Amniotic epithelial cell (primary cell): ENCODE measurements around the gene ZNF236.
"Not testable (repeated sequence)": the region's sequence is repeated elsewhere in the genome, so short reads cannot be mapped to it uniquely, and the experiment has no call there.

Experiments used
- DNase-seq: peaks from one replicate; pipeline ENCODE4 v3.0.0-alpha.2; 2010; ENCODE audit warnings: low read depth

Gene ZNF236

DNA sequence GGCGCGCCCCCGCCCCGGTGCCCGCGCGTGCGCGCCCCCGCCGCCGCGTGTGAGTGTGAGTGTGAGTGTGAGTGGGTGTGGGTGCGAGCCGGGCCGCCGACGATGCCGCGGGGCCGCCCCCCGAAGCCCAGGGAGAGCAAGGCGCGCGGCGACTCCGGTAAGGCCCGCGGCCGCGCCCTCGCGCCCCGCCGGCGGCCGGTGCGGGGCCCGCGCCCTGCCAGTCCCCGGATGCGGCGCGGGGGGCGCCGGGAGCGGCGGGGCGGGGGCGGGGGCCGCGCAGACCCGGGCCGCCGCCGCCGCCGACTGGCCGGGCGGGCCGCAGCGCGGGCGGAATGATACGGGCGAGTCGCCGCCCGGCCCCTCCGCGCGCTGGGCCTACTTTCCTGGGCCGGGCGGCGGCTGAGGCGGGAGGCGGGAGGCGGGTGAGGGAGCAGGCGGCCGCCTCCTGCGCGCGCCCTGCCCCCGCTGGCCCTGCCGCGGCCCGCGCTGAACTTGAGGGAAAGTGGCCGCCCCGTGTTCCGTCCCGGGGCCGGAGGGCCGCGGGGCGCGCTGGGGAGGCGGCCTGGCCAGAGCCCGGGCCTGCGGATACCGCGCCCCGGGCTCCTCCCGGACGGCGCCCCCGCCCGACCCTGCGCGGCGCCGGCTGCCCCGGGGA, at the start of gene ZNF236:
Gene ZNF236 (plus strand): TSS at position 52 of the 655 bp plus-strand sequence. CDS start 51 bp downstream, at position 103.
- peak; percentile 78 for DNase-seq

DNA sequence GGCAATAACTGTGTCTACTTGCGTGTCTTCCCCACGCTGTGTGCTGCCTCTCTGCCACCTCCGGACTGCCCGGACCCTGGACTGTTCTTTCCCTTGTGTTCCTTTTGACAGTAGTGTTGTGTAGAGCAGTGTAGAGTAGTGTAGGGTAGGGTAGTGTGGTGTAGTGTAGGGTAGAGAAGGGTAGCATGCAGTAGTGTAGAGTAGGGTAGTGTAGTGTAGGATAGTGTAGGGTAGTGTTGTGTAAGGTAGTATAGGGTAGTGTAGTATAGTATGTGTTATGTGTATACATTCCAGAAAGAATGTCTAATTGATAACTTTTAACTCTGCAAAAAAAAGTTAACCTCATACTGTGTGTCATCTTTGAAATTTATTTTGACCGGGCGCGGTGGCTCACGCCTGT, 49.7 kb upstream of the ZNF236 start:
- no peak for DNase-seq

DNA sequence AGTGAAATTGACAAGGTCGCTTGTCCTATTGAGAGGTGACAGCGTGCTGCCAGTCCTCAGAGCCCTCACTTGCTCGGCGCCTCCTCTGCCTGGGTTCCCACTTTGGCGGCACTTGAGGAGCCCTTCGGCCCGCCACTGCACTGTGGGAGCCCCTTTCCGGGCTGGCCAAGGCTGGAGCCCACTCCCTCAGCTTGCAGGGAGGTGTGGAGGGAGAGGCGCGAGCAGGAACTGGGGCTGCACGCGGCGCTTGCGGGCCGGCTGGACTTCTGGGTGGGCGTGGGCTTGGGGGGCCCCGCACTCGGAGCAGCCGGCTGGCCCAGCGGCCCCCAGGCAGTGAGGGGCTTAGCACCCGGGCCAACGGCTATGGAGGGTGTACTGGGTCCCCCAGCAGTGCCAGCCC, 45.3 kb upstream of the ZNF236 start:
- DNase-seq = not testable (repeated sequence)

GRCh38 chr18:76783786-76784484, 38.4 kb upstream of the ZNF236 start:
- no peak for DNase-seq

DNA sequence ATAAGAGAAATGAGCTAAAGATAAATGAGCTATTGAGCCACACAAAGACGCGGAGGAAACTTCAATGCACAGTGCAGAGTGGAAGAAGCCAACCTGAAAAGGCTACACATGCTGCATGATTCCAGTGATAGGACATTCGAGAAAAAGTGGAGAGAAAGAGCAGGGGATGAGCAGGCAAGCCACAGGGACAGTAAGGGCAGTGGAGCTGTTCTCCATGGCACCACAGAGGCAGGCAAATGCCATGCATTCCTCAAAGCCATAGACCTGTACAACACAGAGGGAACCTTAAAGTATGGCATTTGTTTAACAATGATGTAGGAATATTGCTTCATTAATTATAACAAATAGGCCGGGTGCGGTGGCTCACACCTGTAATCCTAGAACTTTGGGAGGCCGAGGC, 36.5 kb upstream of the ZNF236 start:
- no peak for DNase-seq

DNA sequence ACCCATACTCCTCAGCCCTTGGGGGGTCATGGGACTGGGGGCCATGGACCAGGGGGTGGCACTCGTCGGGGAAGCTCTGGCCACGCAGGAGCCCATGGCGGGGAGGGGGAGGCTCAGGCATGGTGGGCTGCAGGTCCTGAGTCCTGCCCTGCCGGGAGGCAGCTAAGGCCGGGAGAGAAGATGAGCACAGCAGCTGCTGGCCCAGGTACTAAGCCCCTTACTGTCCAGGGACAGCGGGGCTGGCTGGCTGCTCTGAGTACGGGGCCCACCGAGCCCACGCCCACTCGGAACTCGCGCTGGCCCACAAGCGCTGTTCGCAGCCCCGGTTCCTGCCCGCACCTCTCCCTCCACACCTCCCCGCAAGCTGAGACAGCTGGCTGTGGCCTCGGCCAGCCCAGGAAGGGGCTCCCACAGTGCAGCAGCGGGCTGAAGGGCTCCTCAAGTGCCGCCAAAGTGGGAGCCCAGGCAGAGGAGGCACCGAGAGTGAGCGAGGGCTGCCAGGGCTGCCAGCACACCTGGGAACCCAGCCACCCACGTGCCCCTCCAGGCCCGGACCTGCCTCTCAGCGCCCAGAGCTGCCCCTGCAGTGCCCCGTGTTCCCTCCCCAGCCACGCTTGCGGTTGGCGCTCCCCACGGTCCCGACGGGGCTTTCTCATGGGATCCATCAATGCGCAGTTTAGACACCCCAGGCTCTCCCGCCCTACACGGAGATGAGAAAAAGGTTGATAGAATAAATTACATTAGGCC, 33.6 kb upstream of the ZNF236 start:
- no peak for DNase-seq

- no peak for DNase-seq
Observed at GRCh38 chr18:76791106-76791505, 31.3 kb upstream of the ZNF236 start.

DNA sequence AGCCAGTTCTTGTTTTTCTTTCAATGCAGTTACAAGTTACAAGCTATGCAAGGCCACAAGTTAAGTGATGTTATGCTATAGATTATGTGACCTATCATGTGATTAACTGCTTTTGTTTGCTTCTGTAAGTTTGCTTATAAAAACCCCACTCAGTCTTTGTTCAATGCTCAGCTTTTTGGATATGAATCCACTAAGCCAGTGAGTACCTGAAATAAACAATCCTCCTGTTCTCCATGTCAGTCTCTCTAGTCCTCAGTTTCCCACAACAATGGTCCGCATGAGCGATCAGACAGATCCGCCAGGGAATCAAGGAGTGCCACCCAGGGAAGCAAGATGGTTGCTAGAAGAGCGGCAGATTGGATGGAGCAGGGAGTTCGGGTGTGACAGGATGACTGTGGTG, 30.7 kb upstream of the ZNF236 start:
- DNase-seq = no peak

DNA sequence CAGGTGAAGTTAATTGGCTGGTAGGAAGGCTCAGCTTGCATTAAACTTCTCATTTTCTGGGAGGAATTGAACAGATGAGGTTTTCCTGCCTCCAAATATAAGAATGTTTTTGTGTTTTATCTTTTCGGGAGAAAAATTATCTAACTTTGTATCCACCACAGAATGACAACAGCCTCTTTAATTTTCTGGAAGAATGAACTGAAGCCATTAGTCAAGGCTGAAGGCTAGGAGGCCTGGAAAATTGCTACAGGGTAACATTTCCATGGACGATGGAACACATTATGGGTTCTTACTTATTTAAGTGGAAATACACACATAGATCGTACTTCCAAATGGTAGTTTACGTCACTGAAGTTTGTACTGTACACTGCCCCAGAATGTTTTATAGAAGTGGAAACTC, 28.0 kb upstream of the ZNF236 start:
- DNase-seq = no peak

GRCh38 chr18:76801567-76802505, 20.5 kb upstream of the ZNF236 start:
- no peak for DNase-seq

DNA sequence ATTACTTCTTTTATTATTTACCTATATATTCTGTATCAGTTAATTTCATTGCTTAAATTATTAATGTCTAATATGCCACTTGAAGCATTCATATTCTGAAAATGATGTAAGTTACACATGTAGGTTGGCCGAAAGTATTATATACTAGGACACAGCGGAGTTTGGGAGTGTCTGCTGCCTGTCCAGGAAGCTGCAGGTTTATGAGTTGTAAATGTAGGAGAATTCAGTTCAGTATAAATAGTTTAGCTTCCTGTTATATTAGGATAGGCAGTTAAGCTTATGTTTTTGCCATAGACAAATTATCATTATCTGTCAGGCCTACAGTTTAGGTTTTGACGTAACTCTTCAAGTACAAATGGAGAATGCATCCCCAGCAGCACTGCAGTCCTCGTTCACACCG, 18.9 kb upstream of the ZNF236 start:
- DNase-seq = no peak

DNA sequence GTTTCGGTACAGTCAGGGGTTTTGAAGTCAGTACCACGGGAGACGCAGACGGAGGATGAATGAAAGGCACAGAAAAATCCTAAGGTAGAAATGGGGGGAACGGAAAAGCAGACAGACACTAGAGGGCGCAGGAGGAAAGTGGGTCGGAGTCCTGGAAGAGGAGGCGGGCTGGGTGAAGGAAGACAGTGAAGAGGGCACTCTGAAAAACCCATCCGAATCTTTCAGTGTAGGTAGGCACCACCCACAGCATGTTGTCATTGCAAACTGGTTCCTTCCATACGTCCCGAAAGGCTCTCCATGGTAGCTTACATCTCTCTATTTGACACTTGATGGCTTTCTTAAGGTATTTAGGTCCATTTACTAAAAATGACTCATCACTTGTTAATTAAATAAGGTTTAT, 18.5 kb upstream of the ZNF236 start:
- DNase-seq = peak; percentile 44

GRCh38 chr18:76805221-76805620, 17.1 kb upstream of the ZNF236 start:
- DNase-seq = peak; percentile 38

GRCh38 chr18:76806301-76806700, 16.1 kb upstream of the ZNF236 start:
- no peak for DNase-seq

GRCh38 chr18:76808561-76808960, 13.8 kb upstream of the ZNF236 start:
- DNase-seq = no peak

DNA sequence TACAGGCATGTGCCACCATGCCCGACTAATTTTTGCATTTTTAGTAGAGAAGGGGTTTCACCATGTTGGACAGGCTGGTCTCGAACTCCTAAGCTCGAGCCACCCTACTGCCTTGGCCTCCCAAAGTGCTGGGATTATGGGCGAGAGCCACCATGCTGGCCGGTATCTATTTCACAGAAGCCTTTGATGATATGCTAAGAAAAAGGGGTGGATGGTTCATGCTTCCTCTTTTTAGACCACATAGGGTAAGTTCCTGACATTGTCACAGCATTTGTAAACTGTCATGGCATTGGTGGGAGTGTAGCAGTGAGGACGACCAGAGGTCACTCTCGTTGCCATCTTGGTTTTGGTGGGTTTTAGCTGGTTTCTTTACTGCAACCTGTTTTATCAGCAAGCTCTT, 10.8 kb upstream of the ZNF236 start:
- not testable (repeated sequence) for DNase-seq

- no peak for DNase-seq
Observed at GRCh38 chr18:76814256-76814655, 8.1 kb upstream of the ZNF236 start.

- DNase-seq = no peak
Observed at GRCh38 chr18:76816127-76816526, 6.2 kb upstream of the ZNF236 start.

DNA sequence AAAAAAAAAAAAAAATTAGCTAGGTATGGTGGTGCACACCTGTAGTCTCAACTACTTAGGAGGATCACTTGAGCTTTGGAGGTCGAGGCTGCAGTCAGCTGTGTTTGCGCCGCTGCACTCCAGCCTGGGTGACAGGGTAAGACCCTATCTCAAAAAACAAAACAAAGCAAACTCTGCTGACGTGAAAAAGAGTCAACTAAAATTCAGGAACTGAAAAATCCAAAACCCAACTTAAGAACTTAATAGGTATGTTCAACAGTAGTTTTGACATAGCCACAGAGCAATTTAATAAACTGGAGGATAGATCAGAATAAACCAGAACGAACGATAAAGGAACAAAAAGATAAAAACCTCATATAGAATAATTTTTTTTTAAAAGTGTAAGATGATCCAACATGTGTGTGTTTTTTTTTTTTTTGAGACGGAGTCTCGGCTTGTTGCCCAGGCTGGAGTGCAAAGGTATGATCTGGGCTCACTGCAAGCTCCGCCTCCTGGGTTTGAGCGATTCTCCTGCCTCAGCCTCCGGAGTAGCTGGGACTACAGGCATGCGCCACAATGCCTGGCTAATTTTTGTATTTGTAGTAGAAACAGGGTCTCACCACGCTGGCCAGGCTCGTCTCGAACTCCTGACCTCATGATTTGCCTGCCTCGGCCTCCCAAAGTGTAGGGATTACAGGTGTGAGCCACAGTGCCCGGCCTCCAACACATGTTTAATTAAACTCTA, 4.3 kb upstream of the ZNF236 start:
- no peak for DNase-seq

DNA sequence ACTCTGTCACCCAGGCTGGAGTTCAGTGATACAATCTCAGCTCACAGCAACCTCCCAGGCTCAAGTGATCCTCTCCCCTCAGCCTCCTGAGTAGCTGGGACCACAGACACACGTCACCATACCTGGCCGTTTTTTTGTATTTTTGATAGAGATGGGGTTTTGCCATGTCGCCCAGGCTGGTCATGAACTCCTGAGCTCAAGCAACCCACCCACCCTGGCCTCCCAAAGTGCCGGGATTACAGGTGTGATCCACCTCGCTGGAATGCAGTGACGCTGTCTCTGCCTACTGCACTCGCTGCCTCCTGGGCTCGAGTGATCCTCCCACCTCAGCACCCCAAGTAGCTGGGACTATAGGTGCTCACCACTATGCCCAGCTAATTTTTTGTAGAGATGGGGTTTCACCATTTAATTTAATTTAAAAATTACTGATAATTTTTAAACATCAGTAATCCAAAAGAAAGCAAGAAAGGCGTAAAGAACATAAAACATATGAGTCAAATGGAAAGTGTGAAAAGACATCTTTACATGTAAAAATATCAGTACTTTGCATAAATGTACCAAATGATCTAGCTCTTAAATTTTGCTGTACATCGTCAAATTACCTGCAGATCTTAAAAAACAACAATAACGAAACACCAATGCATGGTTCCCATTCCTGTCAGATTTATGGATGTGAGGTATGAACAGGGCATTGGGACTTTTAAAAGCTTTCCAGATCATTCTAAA, 2.8 kb upstream of the ZNF236 start:
- DNase-seq = no peak
